K562 (cell line): ENCODE measurements around the gene ASIC5.

Experiments used
- BMI1 ChIP-seq: fragments of 150-350 bp; IDR thresholded peaks from 2 replicates; pipeline ENCODE4 v1.6.1; 2014; ENCODE audit warnings: low read length
- CTCF ChIP-seq, 3 experiments: IDR thresholded peaks in 2 of 3; conservative IDR thresholded peaks in 1 of 3; 2 replicates each; pipeline ENCODE4 v1.5.1; 2011 to 2012; ENCODE audit warnings: low read length in 3 of 3, mild to moderate bottlenecking in 3 of 3, control low read depth in 2 of 3, improper control_type of control experiment in 1 of 3, inconsistent platforms in 1 of 3, low read depth in 1 of 3, mixed read lengths in 1 of 3, moderate library complexity in 1 of 3; ENCODE audit not compliant: insufficient read depth in 2 of 3
- E2F1 ChIP-seq: sonication (generic); formaldehyde crosslinking; IDR thresholded peaks from 2 replicates; pipeline ENCODE4 v1.8.1; 2023; ENCODE audit warnings: mild to moderate bottlenecking, missing genetic modification reagents, moderate library complexity
- JUND ChIP-seq, 2 experiments: IDR thresholded peaks; 2 replicates in 1 of 2; 3 replicates in 1 of 2; pipeline ENCODE4 v1.6.1; 2011; ENCODE audit warnings: borderline replicate concordance in 2 of 2, low read depth in 2 of 2, low read length in 2 of 2, improper control_type of control experiment in 1 of 2, missing biosample characterization in 1 of 2, missing genetic modification characterization in 1 of 2, missing genetic modification reagents in 1 of 2
- MYBL2 ChIP-seq, 2 experiments: fragments of 450-650 bp in 1 of 2; sonication (generic) in 1 of 2; formaldehyde crosslinking in 1 of 2; IDR thresholded peaks; 2 replicates each; pipeline versions ENCODE4 v1.6.1 to v1.8.1; 2017 to 2022; ENCODE audit warnings: borderline replicate concordance in 1 of 2, inconsistent platforms in 1 of 2, low read depth in 1 of 2, mild to moderate bottlenecking in 1 of 2, missing genetic modification reagents in 1 of 2, moderate library complexity in 1 of 2
- NFE2L1 ChIP-seq: fragments of 450-650 bp; IDR thresholded peaks from 2 replicates; pipeline ENCODE4 v1.6.1; 2016; ENCODE audit warnings: missing genetic modification characterization, low read depth, mild to moderate bottlenecking, missing compliant biosample characterization, moderate library complexity, borderline replicate concordance
- POLR2A ChIP-seq: fragments of 450-650 bp; conservative IDR thresholded peaks from 2 replicates; pipeline ENCODE4 v1.6.1; 2016
- RHOXF2B ChIP-seq: fragments of 250-450 bp; sonication (Bioruptor Pico); conservative IDR thresholded peaks from 2 replicates; pipeline ENCODE4 v1.5.1; 2021
- SRF ChIP-seq, 2 experiments: fragments of 250-450, 450-650 bp in 1 of 2; sonication (Bioruptor Pico) in 1 of 2; sonication (generic) in 1 of 2; formaldehyde crosslinking; IDR thresholded peaks; 2 replicates each; pipeline versions ENCODE4 v1.5.0 to v1.5.1; 2020 to 2022; ENCODE audit warnings: mild to moderate bottlenecking in 1 of 2, missing genetic modification reagents in 1 of 2
- TCF7L2 ChIP-seq: fragments of 150-350 bp; IDR thresholded peaks from 2 replicates; pipeline ENCODE4 v1.6.1; 2016; ENCODE audit warnings: low read depth, mild to moderate bottlenecking, low read length, moderate library complexity
- ZFX ChIP-seq: sonication (generic); formaldehyde crosslinking; IDR thresholded peaks from 2 replicates; pipeline ENCODE4 v1.8.0; 2022; ENCODE audit warnings: mild to moderate bottlenecking, missing genetic modification reagents, moderate library complexity
- ZKSCAN1 ChIP-seq: fragments of 150-350 bp; IDR thresholded peaks from 2 replicates; pipeline ENCODE4 v1.6.1; 2016; ENCODE audit warnings: low read depth, low read length
- ZNF217 ChIP-seq: sonication (generic); formaldehyde crosslinking; IDR thresholded peaks from 2 replicates; pipeline ENCODE4 v1.8.0; 2022; ENCODE audit warnings: mild to moderate bottlenecking, missing genetic modification reagents
- ZNF780A ChIP-seq: fragments of 250-450 bp; sonication (Bioruptor Pico); IDR thresholded peaks from 2 replicates; pipeline ENCODE4 v1.5.0; 2021; ENCODE audit warnings: mild to moderate bottlenecking

- TF ChIP-seq ZNF217 (CRISPR knock-in tag) (no peak), ZKSCAN1 (no peak), E2F1 (no peak), POLR2A (no peak), TCF7L2 (no peak), CTCF (IDR thresholded peaks at IDR 0.05 in 2 of 3, conservative IDR thresholded peaks at IDR 0.05 in 1 of 3; ENCODE audit: insufficient read depth in 2 of 3, low read depth in 1 of 3, low read length in 3 of 3) (no peak), ZFX (CRISPR knock-in tag) (no peak), NFE2L1 (tag) (no peak), RHOXF2B (CRISPR knock-in tag) (no peak), MYBL2 (IDR thresholded peaks at IDR 0.05; ENCODE audit: low read depth) (no peak), MYBL2 (CRISPR knock-in tag; IDR thresholded peaks at IDR 0.05; ENCODE audit: borderline replicate concordance) (no peak), SRF (CRISPR knock-in tag; IDR thresholded peaks at IDR 0.05) (no peak), BMI1 (no peak), ZNF780A (CRISPR knock-in tag) (no peak), JUND (IDR thresholded peaks at IDR 0.05; ENCODE audit: borderline replicate concordance, low read depth, low read length) (no peak), JUND (tag; IDR thresholded peaks at IDR 0.05; ENCODE audit: borderline replicate concordance, low read depth, low read length) (no peak)
Measured at GRCh38 chr4:155885666-155886065, 19.6 kb upstream of the ASIC5 start.
